Smooth muscle cell (in vitro differentiated cells): ENCODE data around the gene MB. TPM values are rescaled to one million over a fixed set of nuclear protein-coding genes. Genes with fewer than 3 reads are reported as not detected.
"Not testable (repeated sequence)": the region's sequence is repeated elsewhere in the genome, so short reads cannot be mapped to it uniquely, and the experiment has no call there.

Source experiments
- DNase-seq: peaks from one replicate; lab custom pipeline; 2025; ENCODE audit not compliant: unreplicated experiment; lab: John Stamatoyannopoulos, UW
- H2AFZ ChIP-seq: fragments of 200-600 bp; sonication (generic); 2 replicates; pipeline ENCODE4 v1.6.0; 2016; ENCODE audit warnings: antibody characterized with exemption, low read depth, mild to moderate bottlenecking
- H3F3A ChIP-seq: fragments of 200-600 bp; sonication (generic); 2 replicates; pipeline ENCODE4 v1.6.0; 2017; ENCODE audit warnings: antibody characterized with exemption, low read depth
- H3K27ac ChIP-seq: fragments of 200-600 bp; sonication (generic); 2 replicates; pipeline ENCODE4 v1.5.1; 2016; ENCODE audit warnings: low read depth, mild to moderate bottlenecking
- H3K27me3 ChIP-seq: fragments of 200-600 bp; sonication (generic); 2 replicates; pipeline ENCODE4 v1.6.1; 2016; ENCODE audit warnings: low read depth, mild to moderate bottlenecking
- H3K36me3 ChIP-seq: fragments of 200-600 bp; sonication (generic); 2 replicates; pipeline ENCODE4 v1.5.1; 2016; ENCODE audit warnings: low read depth
- H3K4me1 ChIP-seq: fragments of 200-600 bp; sonication (generic); 2 replicates; pipeline ENCODE4 v1.5.1; 2016; ENCODE audit warnings: low read depth
- H3K4me2 ChIP-seq: fragments of 200-600 bp; sonication (generic); 2 replicates; pipeline ENCODE4 v1.6.0; 2016; ENCODE audit warnings: mild to moderate bottlenecking
- H3K4me3 ChIP-seq: fragments of 200-600 bp; sonication (generic); 2 replicates; pipeline ENCODE4 v1.5.1; 2016; ENCODE audit warnings: mild to moderate bottlenecking
- H3K79me2 ChIP-seq: fragments of 200-600 bp; sonication (generic); 2 replicates; pipeline ENCODE4 v1.6.0; 2016; ENCODE audit warnings: low read depth, mild to moderate bottlenecking
- H3K9ac ChIP-seq: fragments of 200-600 bp; sonication (generic); 2 replicates; pipeline ENCODE4 v1.6.0; 2016; ENCODE audit warnings: low read depth
- H3K9me3 ChIP-seq: fragments of 200-600 bp; sonication (generic); replicated peaks from 2 replicates; pipeline ENCODE4 v1.5.1; 2016; ENCODE audit warnings: low read depth
- H4K20me1 ChIP-seq: fragments of 200-600 bp; sonication (generic); 2 replicates; pipeline ENCODE4 v1.6.0; 2016; ENCODE audit warnings: low read depth
- WGBS: methylation state at CpG from one replicate; pipeline ENCODE4 v1.1.7; 2016; ENCODE audit warnings: low lambda C conversion rate; 5-methylcytosine and 5-hydroxymethylcytosine counted together
- polyA plus RNA-seq: library from polyadenylated mRNA; unstranded; fragments of >200 nt; fragmentation: Nextera tagmentation; extraction: Ambion mirVana; gene quantifications from 2 replicates; pipeline ENCODE4 v1.2.1, GENCODE V29; 2016
- total RNA-seq: library from RNA; depleted of rRNA; stranded (reverse); fragments of >200 nt; gene quantifications from 2 replicates; pipeline ENCODE4 v1.2.3, GENCODE V29; 2014
- TF ChIP-seq, protein P1 (sequence below): fragments of 200-600 bp; sonication (generic); IDR thresholded peaks from 2 replicates; pipeline ENCODE4 v1.5.1; 2017; ENCODE audit warnings: borderline replicate concordance, mild to moderate bottlenecking, antibody characterized with exemption; ENCODE audit not compliant: insufficient read depth, poor library complexity, severe bottlenecking

The MB gene
- total and polyA plus RNA-seq, 2 experiments from 2014 or later: 0.53 TPM; not detected in 1

GRCh38 chr22:35627267-35628041 is 10.3 kb upstream of the MB start:
- Histone ChIP-seq H3K9ac (peak overlapping the region; percentile 41), H3K4me3 (peak overlapping the region; percentile 56), H2AFZ (peak overlapping the region; percentile 70), H3K79me2 (no peaks in the 10 kb centered on the region), H3K4me2 (peak overlapping the region; percentile 87), H3K9me3 (no peaks in the 10 kb centered on the region), H3F3A (peaks cover 22% of the 10 kb centered on the region), H3K4me1 (peaks cover under 1% of the 10 kb centered on the region), H3K36me3 (no peaks in the 10 kb centered on the region), H3K27ac (peak overlapping the region; percentile 81), H4K20me1 (no peaks in the 10 kb centered on the region), H3K27me3 (no peaks in the 10 kb centered on the region)
- WGBS: 5% methylated on average over 17 of the region's 21 CpGs
- peak; percentile 81 for DNase-seq
- TF ChIP-seq, protein P1, sequence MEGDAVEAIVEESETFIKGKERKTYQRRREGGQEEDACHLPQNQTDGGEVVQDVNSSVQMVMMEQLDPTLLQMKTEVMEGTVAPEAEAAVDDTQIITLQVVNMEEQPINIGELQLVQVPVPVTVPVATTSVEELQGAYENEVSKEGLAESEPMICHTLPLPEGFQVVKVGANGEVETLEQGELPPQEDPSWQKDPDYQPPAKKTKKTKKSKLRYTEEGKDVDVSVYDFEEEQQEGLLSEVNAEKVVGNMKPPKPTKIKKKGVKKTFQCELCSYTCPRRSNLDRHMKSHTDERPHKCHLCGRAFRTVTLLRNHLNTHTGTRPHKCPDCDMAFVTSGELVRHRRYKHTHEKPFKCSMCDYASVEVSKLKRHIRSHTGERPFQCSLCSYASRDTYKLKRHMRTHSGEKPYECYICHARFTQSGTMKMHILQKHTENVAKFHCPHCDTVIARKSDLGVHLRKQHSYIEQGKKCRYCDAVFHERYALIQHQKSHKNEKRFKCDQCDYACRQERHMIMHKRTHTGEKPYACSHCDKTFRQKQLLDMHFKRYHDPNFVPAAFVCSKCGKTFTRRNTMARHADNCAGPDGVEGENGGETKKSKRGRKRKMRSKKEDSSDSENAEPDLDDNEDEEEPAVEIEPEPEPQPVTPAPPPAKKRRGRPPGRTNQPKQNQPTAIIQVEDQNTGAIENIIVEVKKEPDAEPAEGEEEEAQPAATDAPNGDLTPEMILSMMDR: peak; percentile 38

DNA sequence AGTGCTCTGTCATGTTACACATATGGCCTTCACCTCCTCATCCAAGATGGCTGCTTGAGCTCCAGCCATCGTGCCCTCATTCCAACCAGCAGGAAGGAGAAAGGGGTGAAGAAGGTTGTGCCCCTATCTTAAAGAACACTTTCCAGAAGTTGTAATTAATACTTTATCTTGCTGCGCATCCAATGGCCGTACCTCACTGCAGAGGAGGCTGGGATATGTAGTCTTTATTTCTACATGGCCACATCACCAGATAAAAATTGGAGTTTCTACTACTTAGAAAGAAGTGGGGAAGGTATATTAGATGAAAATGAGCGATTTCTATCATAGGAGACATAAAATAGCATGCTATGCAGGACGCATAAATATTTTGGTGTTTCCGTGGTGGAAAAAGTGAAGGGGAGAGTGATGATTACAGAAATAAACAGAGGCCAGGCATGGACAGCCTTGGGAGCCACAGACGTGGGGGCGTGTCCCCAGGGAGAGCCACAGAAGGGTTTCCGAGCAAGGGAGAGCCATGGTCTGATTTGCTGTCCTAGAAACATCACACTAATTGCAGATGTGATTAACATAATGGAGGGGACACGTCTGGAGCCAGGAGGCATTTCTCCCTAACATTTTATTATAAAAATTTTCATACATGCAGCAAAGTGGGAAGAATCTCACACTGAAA is 8.8 kb upstream of the MB start:
- H3F3A ChIP-seq: peaks cover 17% of the 10 kb centered on the region
- H3K79me2 ChIP-seq: no peaks in the 10 kb centered on the region
- DNase-seq: no peak
- no peak overlapping the region for H3K4me2 ChIP-seq
- no peaks in the 10 kb centered on the region for H3K36me3 ChIP-seq
- H3K9me3 ChIP-seq: no peaks in the 10 kb centered on the region
- TF ChIP-seq, protein P1: no peak
- peaks cover 4% of the 10 kb centered on the region for H3K4me1 ChIP-seq
- H3K27me3 ChIP-seq: no peaks in the 10 kb centered on the region
- no peak overlapping the region for H3K9ac ChIP-seq
- H2AFZ ChIP-seq: no peak overlapping the region
- peak overlapping the region; percentile 21 for H3K27ac ChIP-seq
- 60% methylated on average over 10 of the region's 10 CpGs for WGBS
- no peaks in the 10 kb centered on the region for H4K20me1 ChIP-seq
- H3K4me3 ChIP-seq: no peak overlapping the region

DNA sequence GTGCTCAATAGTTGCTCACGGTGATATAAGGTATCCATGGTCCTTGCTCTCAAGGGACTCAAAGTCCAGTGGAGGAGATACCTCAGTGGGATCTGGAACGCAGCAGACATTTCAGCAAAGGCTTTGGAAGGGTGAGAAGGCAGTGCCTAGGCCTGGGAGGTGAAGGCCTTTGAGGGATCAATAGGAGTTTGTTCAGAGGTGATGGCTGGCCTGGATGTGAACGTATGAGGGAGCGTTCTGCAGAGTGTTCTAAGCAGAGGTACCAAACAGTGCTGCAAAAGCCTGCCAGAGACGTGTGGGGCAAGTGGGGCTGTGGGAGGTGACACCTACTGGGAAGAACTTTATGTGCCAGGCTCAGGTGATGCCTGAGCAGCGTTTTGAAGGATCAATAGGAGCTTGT is 7.4 kb upstream of the MB start:
- Histone ChIP-seq H3K79me2 (no peaks in the 10 kb centered on the region), H3F3A (peaks cover 13% of the 10 kb centered on the region), H3K27ac (no peak overlapping the region), H3K4me1 (peaks cover 4% of the 10 kb centered on the region), H3K36me3 (no peaks in the 10 kb centered on the region), H3K4me2 (no peak overlapping the region), H4K20me1 (no peaks in the 10 kb centered on the region), H3K9ac (no peak overlapping the region), H2AFZ (no peak overlapping the region), H3K9me3 (no peaks in the 10 kb centered on the region), H3K4me3 (no peak overlapping the region), H3K27me3 (no peaks in the 10 kb centered on the region)
- DNase-seq: no peak
- WGBS: 89% methylated on average over 6 of the region's 6 CpGs
- TF ChIP-seq, protein P1: no peak

DNA sequence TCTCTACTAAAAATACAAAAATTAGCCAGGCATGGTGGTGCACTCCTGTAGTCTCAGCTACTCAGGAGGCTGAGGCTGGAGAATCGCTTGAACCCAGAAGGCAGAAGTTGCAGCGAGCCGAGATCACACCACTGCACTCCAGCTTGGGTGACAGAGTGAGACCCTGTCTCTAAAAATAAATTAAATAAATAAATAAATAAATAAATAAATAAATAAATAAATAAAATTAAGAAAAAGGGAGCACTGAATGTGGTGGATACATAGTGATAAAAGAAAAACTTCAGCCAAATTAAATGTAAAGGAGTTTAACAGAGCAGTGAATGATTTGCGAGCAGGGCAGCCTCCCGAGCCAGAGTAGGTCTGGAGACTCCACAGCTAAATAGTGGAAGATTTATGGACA is 6.8 kb upstream of the MB start:
- not testable (repeated sequence) for H3K4me1 ChIP-seq, H3F3A ChIP-seq, H3K9me3 ChIP-seq, H3K27me3 ChIP-seq, H3K9ac ChIP-seq, H3K36me3 ChIP-seq, DNase-seq, H3K4me2 ChIP-seq, H4K20me1 ChIP-seq, H3K79me2 ChIP-seq, H3K27ac ChIP-seq, H2AFZ ChIP-seq, H3K4me3 ChIP-seq
- WGBS: 88% methylated on average over 5 of the region's 5 CpGs
